Suprapubic skin (tissue), 4 donors: Measurements from ENCODE around the gene RERE.

Experiments
- EP300 ChIP-seq: sonication (generic); formaldehyde crosslinking; IDR thresholded peaks from one replicate; pipeline ENCODE4 v1.6.1; 2017; ENCODE audit warnings: antibody characterized with exemption
- POLR2A ChIP-seq, 2 donors: fragments of 450-650 bp; IDR thresholded peaks; one replicate each; pipeline ENCODE4 v1.6.1; 2017; ENCODE audit warnings: antibody characterized with exemption in 2 of 2, mild to moderate bottlenecking in 2 of 2, moderate library complexity in 2 of 2
- POLR2AphosphoS5 ChIP-seq, 3 donors: sonication (generic); formaldehyde crosslinking; IDR thresholded peaks; one replicate each; pipeline ENCODE4 v1.6.1; 2017; ENCODE audit warnings: antibody characterized with exemption in 3 of 3
- TF ChIP-seq, protein P1 (sequence below), 2 donors: fragments of 200-600 bp in 1 of 2; fragments of 450-650 bp in 1 of 2; sonication (generic) in 1 of 2; IDR thresholded peaks; one replicate each; pipeline ENCODE4 v1.5.1; 2016 to 2019; ENCODE audit warnings: antibody characterized with exemption in 2 of 2, mild to moderate bottlenecking in 1 of 2, moderate library complexity in 1 of 2

- TF ChIP-seq, protein P1, sequence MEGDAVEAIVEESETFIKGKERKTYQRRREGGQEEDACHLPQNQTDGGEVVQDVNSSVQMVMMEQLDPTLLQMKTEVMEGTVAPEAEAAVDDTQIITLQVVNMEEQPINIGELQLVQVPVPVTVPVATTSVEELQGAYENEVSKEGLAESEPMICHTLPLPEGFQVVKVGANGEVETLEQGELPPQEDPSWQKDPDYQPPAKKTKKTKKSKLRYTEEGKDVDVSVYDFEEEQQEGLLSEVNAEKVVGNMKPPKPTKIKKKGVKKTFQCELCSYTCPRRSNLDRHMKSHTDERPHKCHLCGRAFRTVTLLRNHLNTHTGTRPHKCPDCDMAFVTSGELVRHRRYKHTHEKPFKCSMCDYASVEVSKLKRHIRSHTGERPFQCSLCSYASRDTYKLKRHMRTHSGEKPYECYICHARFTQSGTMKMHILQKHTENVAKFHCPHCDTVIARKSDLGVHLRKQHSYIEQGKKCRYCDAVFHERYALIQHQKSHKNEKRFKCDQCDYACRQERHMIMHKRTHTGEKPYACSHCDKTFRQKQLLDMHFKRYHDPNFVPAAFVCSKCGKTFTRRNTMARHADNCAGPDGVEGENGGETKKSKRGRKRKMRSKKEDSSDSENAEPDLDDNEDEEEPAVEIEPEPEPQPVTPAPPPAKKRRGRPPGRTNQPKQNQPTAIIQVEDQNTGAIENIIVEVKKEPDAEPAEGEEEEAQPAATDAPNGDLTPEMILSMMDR (IDR thresholded peaks at IDR 0.05), result no peak
- TF ChIP-seq EP300 (no peak), POLR2AphosphoS5 (IDR thresholded peaks at IDR 0.05) (no peak), POLR2A (IDR thresholded peaks at IDR 0.05) (no peak)
Measured at GRCh38 chr1:8538502-8538901, 278.9 kb downstream of the RERE start.
